ENCODE measurements around the gene PCDHB13.

The PCDHB13 gene

GRCh38 chr5:141261238-141261546 lies 47.5 kb downstream of the PCDHB13 start:
- H3K27ac ChIP-seq: no peak overlapping the region
- no peak for TF ChIP-seq CTCF (conservative IDR thresholded peaks at IDR 0.05)

All from VCaP (cell line).